Activated CD8-positive, alpha-beta memory T cell treated with anti-CD3 and anti-CD28 coated beads, Interleukin-2, amount 50 U/mL, for 24 hours (primary cell): ENCODE measurements around the gene KCTD4.
"Not testable (repeated sequence)": the region's sequence is repeated elsewhere in the genome, so short reads cannot be mapped to it uniquely, and the experiment has no call there.

Source experiments
- DNase-seq: peaks from one replicate; pipeline ENCODE4 v3.0.0-alpha.2; 2020; ENCODE audit errors: extremely low read depth

Gene KCTD4

DNA sequence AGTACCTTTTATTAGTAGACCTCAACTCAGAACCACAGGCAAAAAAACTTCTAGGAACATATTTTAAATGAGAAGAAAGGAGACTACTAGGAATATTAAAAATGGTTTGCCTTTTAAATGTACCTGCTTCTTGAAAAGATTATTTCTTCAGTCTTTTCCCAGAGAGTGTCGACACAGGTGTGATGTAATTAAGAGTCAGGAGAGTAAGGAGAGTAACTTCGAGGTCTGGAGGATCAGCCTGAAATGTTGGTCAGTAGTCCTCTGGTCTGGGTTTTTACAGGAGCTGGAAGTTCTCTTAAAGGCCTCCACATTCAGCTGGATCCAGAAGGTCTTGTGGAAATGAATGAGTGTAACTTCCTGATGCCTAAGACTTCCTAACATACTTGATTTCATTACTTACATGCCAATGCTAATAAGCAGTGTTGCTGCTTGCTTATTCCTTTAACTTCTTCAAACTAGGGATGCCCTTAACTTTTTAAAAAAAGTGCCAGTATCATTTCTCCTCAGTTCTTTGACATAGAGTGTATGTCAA lies at the start of gene KCTD4:
TSS of gene KCTD4 (minus strand) at position 345 of the 532 bp plus-strand sequence. CDS start 6,478 bp downstream, outside the sequence.
- no peak for DNase-seq

- DNase-seq = no peak
Observed at GRCh38 chr13:45249662-45250061, 48.8 kb upstream of the KCTD4 start.

GRCh38 chr13:45244736-45245135 lies 43.9 kb upstream of the KCTD4 start:
- not testable (repeated sequence) for DNase-seq

GRCh38 chr13:45243077-45243476 lies 42.2 kb upstream of the KCTD4 start:
- DNase-seq = no peak

DNA sequence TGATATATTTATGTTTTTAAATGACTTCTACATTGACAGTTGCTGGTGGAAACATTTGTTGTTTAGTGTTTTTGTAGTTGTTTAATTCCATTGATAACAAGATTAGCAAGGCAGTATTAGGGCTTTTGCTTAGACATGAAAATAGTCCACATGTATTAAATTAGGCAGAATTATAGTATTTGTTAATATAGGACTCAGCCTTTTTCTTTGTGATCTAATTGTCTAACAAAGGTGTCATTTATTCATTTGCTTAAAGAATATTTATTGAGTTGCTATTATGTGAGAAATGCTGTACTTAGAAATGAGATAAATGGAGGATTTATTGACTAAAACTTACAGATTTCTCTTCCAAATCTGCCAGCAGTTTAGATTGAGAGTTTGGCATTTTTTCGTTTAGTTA lies 41.7 kb upstream of the KCTD4 start:
- no peak for DNase-seq

DNA sequence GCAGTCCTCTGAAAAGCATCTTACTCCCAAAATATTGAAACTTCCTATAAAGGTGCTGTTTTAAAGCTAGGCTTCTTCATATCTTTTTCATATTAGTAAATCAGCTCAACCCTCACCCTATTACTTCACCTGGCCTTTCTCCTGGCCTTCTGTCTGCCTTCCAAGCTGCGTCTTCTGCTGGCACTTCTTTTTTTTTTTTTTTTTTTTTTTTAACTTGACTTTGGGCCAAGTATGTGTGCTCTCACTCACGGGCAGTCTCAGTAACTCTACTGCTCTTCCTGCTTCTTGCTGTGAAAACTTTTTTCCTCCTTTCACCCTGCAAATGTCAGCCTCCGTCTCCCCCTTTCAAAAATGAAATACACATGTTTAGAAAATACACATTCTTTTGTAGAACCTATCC lies 41.2 kb upstream of the KCTD4 start:
- DNase-seq = no peak

- no peak for DNase-seq
Observed at GRCh38 chr13:45240143-45240542, 39.3 kb upstream of the KCTD4 start.

DNA sequence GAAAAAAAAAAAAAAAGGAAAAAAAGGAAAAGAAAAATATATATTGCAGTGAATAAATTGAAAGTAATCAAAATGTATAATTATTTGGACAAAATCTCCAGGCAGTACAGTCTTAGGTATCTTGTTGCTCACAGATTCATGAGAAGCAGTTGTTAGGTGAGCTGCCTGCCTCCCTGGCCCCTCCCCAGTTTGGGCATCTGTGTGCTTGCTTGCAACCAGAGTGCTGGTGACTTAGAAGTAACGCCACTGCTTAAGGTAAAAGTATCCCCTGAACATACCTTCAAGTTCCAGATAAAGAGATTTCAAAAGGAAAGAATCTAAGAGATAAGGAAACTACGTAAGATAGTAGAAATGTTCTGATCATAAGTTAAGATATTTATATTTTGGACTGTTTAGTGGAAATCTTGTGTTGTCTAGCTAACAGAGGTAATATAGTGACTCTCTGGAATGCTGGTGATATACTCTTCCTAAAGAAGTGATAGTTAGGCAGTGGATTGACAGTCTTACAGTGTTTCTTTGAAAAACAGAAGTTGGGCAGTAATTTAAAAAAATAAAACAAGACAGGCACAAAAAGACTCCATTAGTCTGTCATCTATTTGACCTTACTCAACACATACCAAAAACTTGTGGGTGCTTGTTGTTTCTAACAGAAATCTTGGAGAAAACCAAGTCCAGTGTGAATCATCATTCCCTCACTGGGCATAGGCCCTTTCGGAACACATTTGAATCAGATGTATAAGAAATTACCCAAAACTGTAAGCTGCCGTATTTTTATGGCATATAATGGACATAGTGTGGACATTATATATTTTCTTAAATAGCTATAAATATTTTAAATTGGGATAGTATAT lies 38.3 kb upstream of the KCTD4 start:
- no peak for DNase-seq

DNA sequence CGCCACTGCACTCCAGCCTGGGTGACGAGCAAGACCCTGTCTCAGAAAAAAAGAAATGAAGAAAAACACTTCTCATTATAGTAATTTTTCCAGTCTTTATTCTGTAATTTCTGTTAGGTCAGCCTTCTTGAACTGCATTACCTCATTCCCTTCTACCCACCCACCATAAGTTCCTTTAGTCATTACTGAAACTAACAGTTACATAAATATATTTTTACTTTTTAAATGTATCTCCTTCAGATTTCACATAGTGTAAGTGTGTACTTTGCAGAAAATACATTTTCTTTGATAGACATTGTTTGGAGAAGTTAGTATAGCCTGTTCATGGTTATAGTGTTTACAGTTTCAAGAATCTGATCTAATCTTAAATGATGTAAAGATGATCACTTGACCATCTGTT lies 31.7 kb upstream of the KCTD4 start:
- DNase-seq = no peak

GRCh38 chr13:45231722-45232121 lies 30.9 kb upstream of the KCTD4 start:
- no peak for DNase-seq

DNA sequence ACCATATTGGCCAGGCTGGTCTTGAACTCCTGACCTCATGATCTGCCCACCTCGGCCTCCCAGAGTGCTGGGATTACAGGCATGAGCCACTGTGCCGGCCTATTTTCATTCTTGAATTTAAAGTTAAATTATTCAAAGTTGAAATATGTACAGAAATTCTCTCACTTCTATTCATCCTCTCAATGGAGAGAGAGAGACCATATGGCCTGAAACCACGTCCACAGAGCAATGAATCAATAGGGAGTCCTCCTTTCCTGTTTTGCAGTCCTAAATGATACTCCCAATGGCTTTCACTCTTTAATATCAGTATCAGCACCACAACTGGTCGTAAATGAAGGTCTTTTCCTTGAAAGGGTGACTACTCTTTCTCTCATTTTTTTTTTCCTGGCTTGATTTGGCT lies 30.5 kb upstream of the KCTD4 start:
- no peak for DNase-seq

DNA sequence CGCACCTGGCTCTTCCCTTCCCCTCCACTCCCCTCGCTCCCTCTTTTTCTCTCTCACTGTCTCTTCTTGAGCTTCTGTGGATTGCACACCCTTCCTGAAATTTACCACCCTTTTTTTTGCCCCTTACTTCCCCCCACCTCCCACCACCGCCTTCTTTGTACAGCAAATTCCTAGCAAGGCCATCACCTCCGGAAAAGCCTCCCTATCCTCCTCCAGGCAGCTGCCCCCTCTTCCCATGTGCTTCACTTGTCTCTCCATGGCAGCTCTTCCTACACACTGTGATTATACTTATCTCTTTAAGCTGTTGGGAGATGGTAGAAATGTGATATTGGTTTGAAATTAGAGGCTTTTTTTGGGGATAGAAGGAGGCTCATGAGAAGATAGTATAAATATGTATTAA lies 28.3 kb upstream of the KCTD4 start:
- no peak for DNase-seq

GRCh38 chr13:45228002-45228401 lies 27.2 kb upstream of the KCTD4 start:
- no peak for DNase-seq

- DNase-seq = no peak
Observed at GRCh38 chr13:45226024-45226423, 25.2 kb upstream of the KCTD4 start.

- DNase-seq = no peak
Observed at GRCh38 chr13:45225370-45225769, 24.5 kb upstream of the KCTD4 start.

- DNase-seq = no peak
Observed at GRCh38 chr13:45224176-45224575, 23.3 kb upstream of the KCTD4 start.

GRCh38 chr13:45222919-45223318 lies 22.1 kb upstream of the KCTD4 start:
- no peak for DNase-seq

- no peak for DNase-seq
Observed at GRCh38 chr13:45222516-45222915, 21.7 kb upstream of the KCTD4 start.

DNA sequence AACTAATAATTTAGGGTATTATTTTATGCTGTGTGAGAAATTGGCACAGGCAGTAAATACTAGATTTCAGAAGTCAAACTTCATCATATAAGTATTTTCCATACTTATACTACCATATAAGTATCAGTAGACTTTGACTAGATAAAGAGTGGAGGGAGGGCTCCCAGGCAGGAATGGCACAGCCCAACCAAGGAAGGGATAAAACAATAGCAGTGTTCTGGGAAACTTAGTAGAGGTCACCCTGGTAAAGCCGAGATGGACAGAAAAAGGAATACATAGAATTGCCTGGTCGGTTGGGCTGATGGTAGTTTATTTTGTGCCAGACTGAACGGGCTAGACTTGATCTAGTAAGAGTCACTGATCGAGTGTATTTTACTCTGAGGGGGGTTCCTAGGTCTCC lies 19.6 kb upstream of the KCTD4 start:
- no peak for DNase-seq

GRCh38 chr13:45219938-45220375 lies 19.1 kb upstream of the KCTD4 start:
- no peak for DNase-seq

- no peak for DNase-seq
Observed at GRCh38 chr13:45219123-45219891, 18.5 kb upstream of the KCTD4 start.

- no peak for DNase-seq
Observed at GRCh38 chr13:45218689-45219088, 17.8 kb upstream of the KCTD4 start.

- no peak for DNase-seq
Observed at GRCh38 chr13:45216193-45216592, 15.3 kb upstream of the KCTD4 start.
